Lower lobe of right lung (tissue), 2 donors: ENCODE measurements around the gene EDNRA. TPM values are rescaled to one million over a fixed set of nuclear protein-coding genes. Genes with fewer than 3 reads are reported as not detected.

Source experiments
- ATAC-seq, 2 donors: fragments of 200-7000 bp; cut with Tn5 transposase; one replicate each; pipeline ENCODE4 v1.9.1; 2020 to 2022; ENCODE audit warnings: mild to moderate bottlenecking in 2 of 2, moderate library complexity in 2 of 2
- DNase-seq: peaks from one replicate; pipeline ENCODE4 v3.0.0-alpha.2; 2020
- H3K27ac ChIP-seq: fragments of 200-600 bp; one replicate; pipeline ENCODE4 v1.8.0; 2022
- H3K27me3 ChIP-seq: fragments of 200-600 bp; one replicate; pipeline ENCODE4 v1.8.0; 2022; ENCODE audit warnings: low read depth
- H3K36me3 ChIP-seq: fragments of 200-600 bp; one replicate; pipeline ENCODE4 v1.8.0; 2022; ENCODE audit warnings: mild to moderate bottlenecking
- H3K4me1 ChIP-seq: fragments of 200-600 bp; one replicate; pipeline ENCODE4 v1.8.0; 2022
- H3K4me3 ChIP-seq: fragments of 200-600 bp; one replicate; pipeline ENCODE4 v1.8.0; 2022; ENCODE audit warnings: mild to moderate bottlenecking
- H3K9me3 ChIP-seq: fragments of 200-600 bp; one replicate; pipeline ENCODE4 v1.8.0; 2022
- intact Hi-C: fragments of 100-400 bp; cut with DNase I; formaldehyde crosslinking; loops from one replicate; pipeline ENCODE4 v1.11.0; 2022
- total RNA-seq: library from RNA; stranded (reverse); fragmentation: NEBNext Ultra II Directional; extraction: Animal tissue kit (Norgen Biotek cat#: 25700); gene quantifications from one replicate; pipeline ENCODE4 v1.2.1, GENCODE V29; 2021
- TF ChIP-seq, protein P1 (sequence below): fragments of 200-600 bp; IDR thresholded peaks from one replicate; pipeline ENCODE4 v1.8.0; 2022; ENCODE audit warnings: antibody characterized with exemption, mild to moderate bottlenecking
- donor health status: DM: no; HTN: yes; CAD: no; lungs with severe emphysema.

Gene EDNRA
- total RNA-seq, 1 donor from 2014 or later: 25.7 TPM

DNA sequence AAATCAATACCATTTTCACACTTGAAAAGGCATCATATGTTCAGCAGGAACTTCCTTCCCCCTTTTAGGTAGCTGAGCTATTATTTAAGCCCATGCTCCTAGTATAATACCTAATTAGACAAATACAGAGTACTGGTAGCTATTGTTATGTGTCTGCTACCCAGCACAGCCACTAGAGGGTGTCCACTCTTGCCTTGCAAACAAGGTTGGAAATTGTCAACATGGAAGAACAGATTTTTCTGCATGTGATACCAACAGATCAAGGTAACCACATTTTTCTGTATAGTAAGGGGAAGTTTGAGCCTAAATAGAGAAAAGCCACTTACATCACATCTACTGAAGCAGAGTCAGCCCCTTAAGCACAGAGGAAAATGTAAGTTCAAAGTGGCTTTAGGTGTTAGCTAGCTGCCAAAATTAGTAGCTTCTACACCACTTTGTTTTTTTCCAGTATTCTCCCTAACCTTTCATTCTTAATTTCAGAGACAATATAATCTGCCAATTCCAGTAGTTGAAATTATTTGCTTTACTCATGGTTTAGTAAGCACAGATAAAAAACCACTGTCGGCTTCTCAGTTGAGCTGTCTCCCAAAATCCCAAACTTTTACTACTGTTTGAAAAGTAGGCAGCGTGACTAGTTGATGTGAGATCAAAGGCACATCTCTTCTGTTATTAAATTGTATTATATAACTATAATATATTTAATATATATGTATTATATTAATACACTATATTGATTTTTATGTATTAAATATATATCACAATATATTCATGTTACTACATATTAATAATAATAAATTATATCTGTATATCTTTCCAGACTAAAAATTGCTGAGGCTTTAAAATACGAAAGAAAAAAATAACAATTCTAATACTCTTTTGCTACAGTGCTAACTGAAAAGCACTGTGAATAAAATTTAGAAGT lies 38.2 kb downstream of the EDNRA start:
- TF ChIP-seq, protein P1, sequence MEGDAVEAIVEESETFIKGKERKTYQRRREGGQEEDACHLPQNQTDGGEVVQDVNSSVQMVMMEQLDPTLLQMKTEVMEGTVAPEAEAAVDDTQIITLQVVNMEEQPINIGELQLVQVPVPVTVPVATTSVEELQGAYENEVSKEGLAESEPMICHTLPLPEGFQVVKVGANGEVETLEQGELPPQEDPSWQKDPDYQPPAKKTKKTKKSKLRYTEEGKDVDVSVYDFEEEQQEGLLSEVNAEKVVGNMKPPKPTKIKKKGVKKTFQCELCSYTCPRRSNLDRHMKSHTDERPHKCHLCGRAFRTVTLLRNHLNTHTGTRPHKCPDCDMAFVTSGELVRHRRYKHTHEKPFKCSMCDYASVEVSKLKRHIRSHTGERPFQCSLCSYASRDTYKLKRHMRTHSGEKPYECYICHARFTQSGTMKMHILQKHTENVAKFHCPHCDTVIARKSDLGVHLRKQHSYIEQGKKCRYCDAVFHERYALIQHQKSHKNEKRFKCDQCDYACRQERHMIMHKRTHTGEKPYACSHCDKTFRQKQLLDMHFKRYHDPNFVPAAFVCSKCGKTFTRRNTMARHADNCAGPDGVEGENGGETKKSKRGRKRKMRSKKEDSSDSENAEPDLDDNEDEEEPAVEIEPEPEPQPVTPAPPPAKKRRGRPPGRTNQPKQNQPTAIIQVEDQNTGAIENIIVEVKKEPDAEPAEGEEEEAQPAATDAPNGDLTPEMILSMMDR: peak; percentile 72
- H3K27ac ChIP-seq: no peak overlapping the region
- ATAC-seq (peak; percentile 67 to 79), DNase-seq (peak; percentile 51)
- no peak overlapping the region for H3K4me3 ChIP-seq
- intact Hi-C loops: no loop called here
- H3K27me3 ChIP-seq: no peaks in the 10 kb centered on the region
- no peaks in the 10 kb centered on the region for H3K36me3 ChIP-seq
- no peaks in the 10 kb centered on the region for H3K9me3 ChIP-seq
- H3K4me1 ChIP-seq: no peaks in the 10 kb centered on the region

DNA sequence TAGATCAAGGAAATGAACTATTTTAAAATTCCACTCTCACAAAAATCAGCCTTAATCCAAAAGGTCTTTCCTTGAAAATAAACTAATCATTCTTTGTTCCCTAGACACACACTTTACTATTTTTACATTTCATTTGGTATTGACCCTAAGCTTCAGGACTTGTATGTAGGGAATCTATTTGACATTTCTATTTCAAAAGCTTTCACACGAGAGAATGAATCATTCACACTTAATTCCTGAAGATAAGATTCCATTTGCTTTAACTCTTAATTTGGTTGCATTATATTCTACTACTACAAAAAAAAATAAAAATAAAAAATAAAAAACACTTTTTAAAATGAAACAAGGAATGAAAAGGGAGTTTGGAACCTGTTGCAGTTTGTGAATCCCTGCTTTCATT lies 43.7 kb downstream of the EDNRA start:
- intact Hi-C loops: no loop called here
- DNase-seq: no peak

DNA sequence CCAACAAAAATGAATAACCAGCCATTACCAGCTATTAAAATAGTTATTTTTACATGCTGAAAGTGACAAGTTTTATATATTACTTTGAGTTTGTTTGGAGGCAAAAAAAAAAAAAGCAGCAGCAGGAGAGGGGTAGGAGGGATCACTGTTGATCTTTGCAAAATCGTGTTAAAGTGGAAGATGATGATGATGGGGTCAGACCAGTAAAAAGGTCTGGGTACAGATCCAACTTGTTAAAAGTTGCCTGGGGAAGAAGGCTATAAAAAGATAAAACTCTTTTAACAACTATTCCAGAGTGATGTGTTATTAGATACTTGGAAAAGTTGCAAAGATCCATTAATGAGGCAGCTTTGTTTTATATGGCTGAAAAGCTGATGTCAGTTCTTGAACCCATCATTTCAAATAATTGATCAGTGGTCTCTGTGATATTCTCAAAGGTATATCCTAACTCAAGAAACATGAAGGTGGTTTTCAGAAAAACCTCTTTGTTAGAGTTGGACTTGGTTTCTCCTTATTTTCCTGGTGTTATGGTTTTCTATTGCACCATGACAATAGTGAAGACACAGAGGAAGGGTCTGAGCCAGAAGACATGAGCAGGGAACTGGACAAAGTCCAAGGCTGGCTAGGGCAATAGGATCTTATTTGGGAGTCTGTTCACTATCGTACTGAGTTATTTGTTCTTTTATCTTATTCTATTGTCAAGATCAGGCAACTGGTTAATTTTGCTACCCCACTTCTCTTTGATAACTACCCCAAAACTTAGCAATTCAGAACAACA lies 44.8 kb downstream of the EDNRA start:
- no peak overlapping the region for H3K27ac ChIP-seq
- DNase-seq (no peak), ATAC-seq (no peak)
- no peak overlapping the region for H3K4me3 ChIP-seq
- TF ChIP-seq, protein P1: no peak
- intact Hi-C loops: no loop called here
- H3K36me3 ChIP-seq: no peaks in the 10 kb centered on the region
- H3K9me3 ChIP-seq: no peaks in the 10 kb centered on the region
- no peaks in the 10 kb centered on the region for H3K27me3 ChIP-seq
- H3K4me1 ChIP-seq: no peaks in the 10 kb centered on the region

More for the DNA sequence above, 43.7 kb downstream of the EDNRA start:
- Histone ChIP-seq H3K27ac (no peak overlapping the region), H3K9me3 (no peaks in the 10 kb centered on the region), H3K4me1 (no peaks in the 10 kb centered on the region), H3K4me3 (no peak overlapping the region), H3K36me3 (no peaks in the 10 kb centered on the region), H3K27me3 (no peaks in the 10 kb centered on the region)
- TF ChIP-seq, protein P1: no peak
- ATAC-seq: no peak

DNA sequence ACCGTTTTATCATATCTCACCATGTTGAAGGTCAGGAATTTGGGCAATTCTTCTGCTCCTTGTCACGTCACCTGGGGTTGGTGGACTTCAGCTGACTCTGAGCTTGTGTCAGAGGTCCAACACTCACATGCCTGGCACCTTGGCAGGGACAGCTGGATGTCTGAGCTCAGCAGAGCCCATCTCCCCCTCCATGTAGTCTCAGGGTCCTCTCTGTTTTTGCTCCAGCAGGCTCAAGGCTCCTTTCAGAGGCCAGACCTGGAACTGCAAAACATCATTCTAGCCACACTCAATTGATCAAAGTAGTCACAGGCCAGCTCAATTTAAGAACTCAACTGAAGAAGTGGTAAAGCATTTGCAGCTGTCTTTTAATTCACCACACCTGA lies 45.4 kb downstream of the EDNRA start:
- intact Hi-C loops: no loop called here
- Histone ChIP-seq H3K27me3 (no peaks in the 10 kb centered on the region), H3K4me3 (no peak overlapping the region), H3K27ac (no peak overlapping the region), H3K36me3 (no peaks in the 10 kb centered on the region), H3K4me1 (no peaks in the 10 kb centered on the region), H3K9me3 (no peaks in the 10 kb centered on the region)
- TF ChIP-seq, protein P1: no peak
- DNase-seq (no peak), ATAC-seq (no peak)

DNA sequence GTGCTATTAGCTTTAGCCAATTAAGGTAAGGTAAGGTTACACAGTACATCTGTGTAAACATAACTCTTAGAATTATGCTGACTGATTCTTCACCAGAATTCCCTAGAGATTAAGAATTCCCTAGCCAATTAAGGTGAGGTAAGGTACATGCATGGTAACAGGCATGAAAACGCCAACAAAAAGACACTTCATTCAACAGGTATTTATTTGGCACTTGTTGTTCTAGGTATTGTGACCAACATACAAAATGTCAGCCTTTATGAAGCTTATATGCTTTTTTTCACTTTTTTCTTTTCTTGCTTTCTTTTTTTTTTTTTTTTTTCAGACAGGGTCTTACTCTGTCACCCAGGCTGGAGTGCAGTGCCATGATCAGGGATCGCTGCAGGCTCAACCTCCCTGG lies 47.2 kb downstream of the EDNRA start:
- intact Hi-C loops: no loop called here
- no peaks in the 10 kb centered on the region for H3K9me3 ChIP-seq
- ATAC-seq: no peak
- no peaks in the 10 kb centered on the region for H3K36me3 ChIP-seq
- H3K4me1 ChIP-seq: no peaks in the 10 kb centered on the region
- no peaks in the 10 kb centered on the region for H3K27me3 ChIP-seq
- DNase-seq: no peak
- H3K27ac ChIP-seq: no peak overlapping the region
- H3K4me3 ChIP-seq: no peak overlapping the region
- TF ChIP-seq, protein P1: no peak
